Gastroesophageal sphincter (tissue), 4 donors: ENCODE results near the gene CPT2. TPM values are rescaled to one million over a fixed set of nuclear protein-coding genes. Genes with fewer than 3 reads are reported as not detected.

Experiments
- ATAC-seq: fragments of 150-250 bp; one replicate; pipeline ENCODE4 v1.9.1; 2016; ENCODE audit warnings: mild to moderate bottlenecking, moderate library complexity
- H3K27ac ChIP-seq, 4 donors: fragments of 200-600 bp; sonication (generic) in 3 of 4; 1 replicate in 3 of 4; 2 replicates in 1 of 4; pipeline ENCODE4 v1.5.1; 2016 to 2019
- H3K27me3 ChIP-seq: fragments of 200-600 bp; sonication (generic); one replicate; pipeline ENCODE4 v1.5.1; 2019
- H3K36me3 ChIP-seq, 2 donors: fragments of 200-600 bp; sonication (generic); one replicate each; pipeline ENCODE4 v1.5.1; 2019; ENCODE audit warnings: control low read depth in 1 of 2
- H3K4me1 ChIP-seq, 3 donors: fragments of 200-600 bp; sonication (generic); 1 replicate in 2 of 3; 2 replicates in 1 of 3; pipeline ENCODE4 v1.5.1; 2016 to 2019; ENCODE audit warnings: control low read depth in 2 of 3
- H3K4me3 ChIP-seq, 2 donors: fragments of 200-600 bp; sonication (generic); one replicate each; pipeline ENCODE4 v1.5.1; 2019; ENCODE audit warnings: mild to moderate bottlenecking in 1 of 2, moderate library complexity in 1 of 2
- H3K9me3 ChIP-seq, 3 donors: fragments of 200-600 bp; sonication (generic); one replicate each; pipeline ENCODE4 v1.5.1; 2017 to 2019; ENCODE audit warnings: control low read depth in 2 of 3
- CTCF ChIP-seq, 4 experiments: fragments of 200-600 bp in 2 of 4; fragments of 450-650 bp in 2 of 4; sonication (generic) in 1 of 4; IDR thresholded peaks; one replicate each; pipeline ENCODE4 v1.5.1; 2017 to 2019; ENCODE audit warnings: antibody characterized with exemption in 4 of 4, mild to moderate bottlenecking in 2 of 4, moderate library complexity in 2 of 4
- EP300 ChIP-seq: sonication (generic); formaldehyde crosslinking; IDR thresholded peaks from one replicate; pipeline ENCODE4 v1.6.1; 2017; ENCODE audit warnings: antibody characterized with exemption, mild to moderate bottlenecking
- POLR2A ChIP-seq, 2 donors: fragments of 450-650 bp; IDR thresholded peaks; one replicate each; pipeline ENCODE4 v1.6.1; 2017; ENCODE audit warnings: antibody characterized with exemption in 2 of 2, mild to moderate bottlenecking in 2 of 2, moderate library complexity in 1 of 2
- POLR2AphosphoS5 ChIP-seq: sonication (generic); formaldehyde crosslinking; IDR thresholded peaks from one replicate; pipeline ENCODE4 v1.6.1; 2017; ENCODE audit warnings: antibody characterized with exemption
- WGBS, 2 donors: methylation state at CpG; one replicate each; pipeline ENCODE4 v1.1.5; 2018; ENCODE audit warnings: low coverage in 1 of 2; 5-methylcytosine and 5-hydroxymethylcytosine counted together
- total RNA-seq, 4 donors: library from RNA; depleted of rRNA; stranded (reverse); fragments of >200 nt; gene quantifications; one replicate each; pipeline ENCODE4 v1.1.0, GENCODE V29; 2016

CPT2 gene
- total RNA-seq, 4 donors from 2014 or later, result 15.3 to 19.9 (median 17.2) TPM

- Histone ChIP-seq H3K27me3 (no peaks in the 10 kb centered on the region), H3K4me1 (no peaks in the 10 kb centered on the region), H3K36me3 (no peaks in the 10 kb centered on the region), H3K4me3 (no peak overlapping the region), H3K9me3 (no peaks in the 10 kb centered on the region), H3K27ac (no peak overlapping the region)
- TF ChIP-seq POLR2A (IDR thresholded peaks at IDR 0.05) (no peak), CTCF (IDR thresholded peaks at IDR 0.05) (no peak)
- ATAC-seq, result no peak
- WGBS, 2 donors, result 92 to 94% methylated on average over 3 to 5 of the region's 5 CpGs
Measured at GRCh38 chr1:53162621-53163020, 34.0 kb upstream of the CPT2 start.

GRCh38 chr1:53163291-53163768 is 33.3 kb upstream of the CPT2 start:
- ATAC-seq, result no peak
- 71 to 82% methylated on average over 7 to 10 of the region's 10 CpGs for WGBS, 2 donors

GRCh38 chr1:53165408-53165961 is 31.1 kb upstream of the CPT2 start:
- H3K27ac ChIP-seq, result no peak overlapping the region
- no peaks in the 10 kb centered on the region for H3K36me3 ChIP-seq
- H3K4me3 ChIP-seq, result no peak overlapping the region
- WGBS, 2 donors, result 80 to 88% methylated on average over 5 of the region's 5 CpGs
- no peaks in the 10 kb centered on the region for H3K9me3 ChIP-seq
- TF ChIP-seq EP300, result no peak
- no peak for TF ChIP-seq POLR2A (IDR thresholded peaks at IDR 0.05)
- TF ChIP-seq POLR2AphosphoS5, result no peak
- TF ChIP-seq CTCF (IDR thresholded peaks at IDR 0.05), result no peak
- no peak for ATAC-seq
- no peaks in the 10 kb centered on the region for H3K27me3 ChIP-seq
- H3K4me1 ChIP-seq, result no peaks in the 10 kb centered on the region

More at GRCh38 chr1:53163291-53163768, 33.3 kb upstream of the CPT2 start:
- H3K36me3 ChIP-seq, result no peaks in the 10 kb centered on the region
- TF ChIP-seq POLR2A (IDR thresholded peaks at IDR 0.05) (no peak), POLR2AphosphoS5 (no peak), EP300 (no peak), CTCF (IDR thresholded peaks at IDR 0.05) (no peak)
- no peak overlapping the region for H3K27ac ChIP-seq
- no peaks in the 10 kb centered on the region for H3K9me3 ChIP-seq
- no peak overlapping the region for H3K4me3 ChIP-seq
- H3K27me3 ChIP-seq, result no peaks in the 10 kb centered on the region
- no peaks in the 10 kb centered on the region for H3K4me1 ChIP-seq

GRCh38 chr1:53166366-53166765 is 30.3 kb upstream of the CPT2 start:
- H3K4me3 ChIP-seq, result no peak overlapping the region
- no peaks in the 10 kb centered on the region for H3K36me3 ChIP-seq
- no peaks in the 10 kb centered on the region for H3K27me3 ChIP-seq
- no peak for TF ChIP-seq POLR2AphosphoS5
- no peak for TF ChIP-seq POLR2A (IDR thresholded peaks at IDR 0.05)
- TF ChIP-seq CTCF (IDR thresholded peaks at IDR 0.05), result no peak
- TF ChIP-seq EP300, result no peak
- no peaks in the 10 kb centered on the region for H3K4me1 ChIP-seq
- no peak for ATAC-seq
- 77 to 97% methylated on average over 5 of the region's 6 CpGs for WGBS, 2 donors
- no peak overlapping the region for H3K27ac ChIP-seq
- no peaks in the 10 kb centered on the region for H3K9me3 ChIP-seq

GRCh38 chr1:53166912-53167311 is 29.7 kb upstream of the CPT2 start:
- Histone ChIP-seq H3K9me3 (no peaks in the 10 kb centered on the region), H3K27ac (no peak overlapping the region), H3K36me3 (no peaks in the 10 kb centered on the region), H3K4me3 (no peak overlapping the region), H3K27me3 (no peaks in the 10 kb centered on the region), H3K4me1 (peaks cover 0 to 3% (median 0%) of the 10 kb centered on the region in 3 donors)
- no peak for TF ChIP-seq EP300
- TF ChIP-seq CTCF (IDR thresholded peaks at IDR 0.05), result no peak
- no peak for ATAC-seq
- 83 to 86% methylated on average over 1 to 8 of the region's 8 CpGs for WGBS, 2 donors
